Uterus (tissue), 4 donors: ENCODE data around the gene VPS18. TPM values are rescaled to one million over a fixed set of nuclear protein-coding genes. Genes with fewer than 3 reads are reported as not detected.
A peak's percentile ranks its signal among the peaks of the same experiment; 100 is the strongest.

Experiments used
- DNase-seq, 2 donors: peaks; one replicate each; pipeline ENCODE4 v3.0.0-alpha.2; 2019 to 2020
- H3K27ac ChIP-seq, 2 donors: fragments of 200-600 bp; sonication (generic); 1 replicate in 1 of 2; 2 replicates in 1 of 2; pipeline ENCODE4 v1.5.1; 2016 to 2018
- H3K27me3 ChIP-seq, 2 donors: fragments of 200-600 bp; sonication (generic); one replicate each; pipeline ENCODE4 v1.5.1; 2018 to 2019; ENCODE audit warnings: control low read depth in 1 of 2
- H3K36me3 ChIP-seq, 2 donors: fragments of 200-600 bp; sonication (generic); one replicate each; pipeline ENCODE4 v1.5.1; 2019; ENCODE audit warnings: control low read depth in 1 of 2
- H3K4me1 ChIP-seq, 2 donors: fragments of 200-600 bp; sonication (generic); one replicate each; pipeline ENCODE4 v1.5.1; 2018 to 2019; ENCODE audit warnings: control low read depth in 1 of 2
- H3K4me3 ChIP-seq, 2 donors: fragments of 200-600 bp; sonication (generic); 1 replicate in 1 of 2; 2 replicates in 1 of 2; pipeline ENCODE4 v1.5.1; 2018 to 2019; ENCODE audit warnings: mild to moderate bottlenecking in 1 of 2
- H3K9me3 ChIP-seq, 2 donors: fragments of 200-600 bp; sonication (generic); one replicate each; pipeline ENCODE4 v1.5.1; 2019; ENCODE audit warnings: control low read depth in 1 of 2
- CTCF ChIP-seq, 4 experiments: fragments of 200-600 bp in 2 of 4; fragments of 450-650 bp in 2 of 4; sonication (generic) in 2 of 4; IDR thresholded peaks; one replicate each; pipeline ENCODE4 v1.5.1; 2016 to 2019; ENCODE audit warnings: antibody characterized with exemption in 4 of 4, mild to moderate bottlenecking in 2 of 4, moderate library complexity in 1 of 4
- POLR2A ChIP-seq, 2 donors: fragments of 450-650 bp; IDR thresholded peaks; one replicate each; pipeline ENCODE4 v1.6.1; 2016; ENCODE audit warnings: antibody characterized with exemption in 2 of 2, mild to moderate bottlenecking in 1 of 2, moderate library complexity in 1 of 2
- intact Hi-C: fragments of 100-400 bp; cut with DNase I; formaldehyde crosslinking; loops from one replicate; pipeline ENCODE4 v1.15.1; 2023; ENCODE audit warnings: low total_unique reads
- total RNA-seq, 4 donors: library from RNA; depleted of rRNA in 3 of 4; stranded (reverse); fragments of >200 nt in 3 of 4; gene quantifications; one replicate each; pipeline versions ENCODE4 v1.1.0 to v1.2.4, GENCODE V29; 2014 to 2023
- donor health status: DM: yes; HTN: yes; CAD: no.

Gene VPS18
- total RNA-seq, 4 donors from 2014 or later, result 3.8 to 33.3 (median 17.3) TPM

DNA sequence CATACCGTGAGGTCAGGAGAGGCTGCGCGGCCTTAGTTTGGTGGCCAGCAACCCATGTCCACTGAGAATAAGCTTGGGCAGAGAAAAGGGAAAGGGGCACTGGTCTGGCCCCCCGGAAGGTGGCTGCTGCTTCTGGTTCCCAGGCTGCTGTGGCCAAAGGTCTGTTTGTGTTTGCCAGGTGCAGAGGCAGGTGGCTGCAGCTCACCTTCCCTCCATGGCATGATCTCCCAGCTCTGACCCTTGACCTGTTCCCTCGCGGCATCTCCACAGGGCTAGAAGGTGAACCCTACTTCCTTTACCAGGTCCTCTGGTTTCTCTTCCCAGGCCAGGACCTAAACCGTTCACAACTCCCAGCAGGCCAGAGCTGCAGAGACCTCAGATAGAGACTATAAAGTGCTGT is 13.8 kb downstream of the VPS18 start:
- H3K4me1 ChIP-seq, result peaks cover 0 to 5% of the 10 kb centered on the region in 2 donors
- intact Hi-C loops, result loop anchor here (10.0 kb wide), 1 partner anchor 117 kb away; no protein-coding TSS in a partner anchor

GRCh38 chr15:40909662-40910630 is 15.7 kb downstream of the VPS18 start:
- intact Hi-C loops, result loop anchor here (10.0 kb wide), 1 partner anchor 115 kb away; no protein-coding TSS in a partner anchor

More for the DNA sequence above, 13.8 kb downstream of the VPS18 start:
- H3K4me3 ChIP-seq, result no peak overlapping the region
- no peaks in the 10 kb centered on the region for H3K36me3 ChIP-seq
- H3K27ac ChIP-seq, result peak overlapping the region in 1 of 2 donors; percentile 79
- TF ChIP-seq CTCF (IDR thresholded peaks at IDR 0.05), result no peak
- TF ChIP-seq POLR2A (IDR thresholded peaks at IDR 0.05), result no peak
- H3K27me3 ChIP-seq, result no peaks in the 10 kb centered on the region
- H3K9me3 ChIP-seq, result no peaks in the 10 kb centered on the region
- no peak for DNase-seq

DNA sequence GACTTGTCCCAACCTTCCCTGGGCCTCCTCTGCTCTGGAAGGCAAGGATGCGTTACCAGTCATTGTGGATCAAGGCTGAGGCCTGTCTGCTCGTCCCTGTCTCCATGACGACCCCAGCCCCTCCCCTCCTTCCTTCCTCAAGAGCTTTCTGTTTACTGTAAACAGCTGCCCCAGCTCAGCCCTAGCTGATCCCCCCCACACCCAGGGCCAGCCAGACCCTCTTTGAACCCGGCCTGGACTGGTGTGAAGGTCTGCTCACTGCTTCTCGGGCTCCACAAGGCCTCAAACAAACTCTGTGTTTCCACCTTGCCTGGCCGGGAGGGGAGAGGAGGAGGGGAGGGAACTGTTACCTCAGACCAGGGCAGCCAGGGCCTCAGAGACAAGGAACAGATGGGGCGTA is 16.9 kb downstream of the VPS18 start:
- TF ChIP-seq CTCF (IDR thresholded peaks at IDR 0.05), result no peak
- no peak for TF ChIP-seq POLR2A (IDR thresholded peaks at IDR 0.05)
- Histone ChIP-seq H3K36me3 (no peaks in the 10 kb centered on the region), H3K4me1 (no peaks in the 10 kb centered on the region), H3K4me3 (no peak overlapping the region), H3K27me3 (no peaks in the 10 kb centered on the region), H3K27ac (no peak overlapping the region), H3K9me3 (no peaks in the 10 kb centered on the region)
- intact Hi-C loops, result no loop called here
- no peak for DNase-seq

More at GRCh38 chr15:40909662-40910630, 15.7 kb downstream of the VPS18 start:
- Histone ChIP-seq H3K4me1 (peaks cover 0 to 5% of the 10 kb centered on the region in 2 donors), H3K36me3 (no peaks in the 10 kb centered on the region), H3K4me3 (no peak overlapping the region), H3K27me3 (no peaks in the 10 kb centered on the region), H3K27ac (no peak overlapping the region), H3K9me3 (no peaks in the 10 kb centered on the region)
- TF ChIP-seq POLR2A (IDR thresholded peaks at IDR 0.05) (no peak), CTCF (IDR thresholded peaks at IDR 0.05) (no peak)
- DNase-seq, result no peak

GRCh38 chr15:40911693-40912092 is 17.4 kb downstream of the VPS18 start:
- H3K9me3 ChIP-seq, result no peaks in the 10 kb centered on the region
- H3K4me3 ChIP-seq, result no peak overlapping the region
- intact Hi-C loops, result no loop called here
- TF ChIP-seq CTCF (IDR thresholded peaks at IDR 0.05) (no peak), POLR2A (IDR thresholded peaks at IDR 0.05) (no peak)
- H3K27me3 ChIP-seq, result no peaks in the 10 kb centered on the region
- no peak for DNase-seq
- H3K36me3 ChIP-seq, result no peaks in the 10 kb centered on the region
- no peaks in the 10 kb centered on the region for H3K4me1 ChIP-seq
- H3K27ac ChIP-seq, result no peak overlapping the region

DNA sequence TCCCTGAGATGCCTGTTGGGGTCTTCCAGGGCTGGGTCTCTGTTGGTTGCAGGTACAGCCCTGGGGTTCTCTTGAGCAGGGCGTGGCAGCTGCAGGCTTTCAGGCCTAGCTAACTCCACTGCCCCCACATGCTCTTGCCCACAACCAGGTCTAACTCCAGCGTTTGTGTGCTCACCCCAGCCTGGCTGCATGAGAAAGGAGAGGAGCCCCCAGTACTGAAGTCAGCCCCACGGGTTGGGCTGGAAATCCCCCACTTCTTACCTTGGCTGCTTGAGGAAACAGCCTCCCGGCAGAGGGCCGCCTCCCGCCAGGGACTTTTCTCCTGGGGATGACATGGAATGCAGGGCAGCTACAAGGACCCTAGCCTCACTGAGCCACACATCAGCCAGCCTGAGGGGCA is 18.2 kb downstream of the VPS18 start:
- no peaks in the 10 kb centered on the region for H3K4me1 ChIP-seq

More for the DNA sequence above, 18.2 kb downstream of the VPS18 start:
- no peak overlapping the region for H3K27ac ChIP-seq
- H3K27me3 ChIP-seq, result no peaks in the 10 kb centered on the region
- H3K4me3 ChIP-seq, result no peak overlapping the region
- no peaks in the 10 kb centered on the region for H3K9me3 ChIP-seq
- no peak for TF ChIP-seq CTCF (IDR thresholded peaks at IDR 0.05)
- TF ChIP-seq POLR2A (IDR thresholded peaks at IDR 0.05), result no peak
- DNase-seq, result no peak
- intact Hi-C loops, result no loop called here
- H3K36me3 ChIP-seq, result no peaks in the 10 kb centered on the region
